ENCODE results near the gene EFCAB6. TPM values are rescaled to one million over a fixed set of nuclear protein-coding genes. Genes with fewer than 3 reads are reported as not detected.

The EFCAB6 gene
- total RNA-seq, 1 donor from 2014 or later: 8.6 TPM

DNA sequence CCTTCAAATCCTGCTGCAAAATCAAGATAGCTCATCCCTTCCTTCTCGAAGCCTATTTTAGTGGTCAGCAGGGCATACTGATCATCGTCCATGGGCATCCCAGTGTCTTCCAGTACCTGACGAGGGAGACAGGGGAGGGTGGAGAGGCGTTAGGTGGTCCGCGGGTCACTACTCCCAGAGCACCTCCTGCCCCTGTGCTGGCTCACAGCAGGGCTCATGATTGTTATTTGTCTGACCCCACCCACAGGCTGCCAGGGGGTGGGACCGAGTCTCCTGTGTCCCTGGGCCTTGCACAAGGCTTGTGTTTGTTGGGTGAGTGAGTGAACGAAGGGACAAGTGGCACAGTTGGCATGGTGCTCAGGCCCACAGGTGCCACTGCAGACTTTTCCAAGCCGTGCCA is 177.0 kb downstream of the EFCAB6 start:
- Histone ChIP-seq H3K9me3 (peaks cover 0 to 11% of the 10 kb centered on the region in 2 donors), H3K27ac (no peak overlapping the region), H3K27me3 (no peaks in the 10 kb centered on the region), H3K36me3 (no peaks in the 10 kb centered on the region), H3K4me1 (no peaks in the 10 kb centered on the region), H3K4me3 (no peak overlapping the region)
- DNase-seq (ENCODE audit: low spot score in 2 of 2): no peak
- TF ChIP-seq, protein P1, sequence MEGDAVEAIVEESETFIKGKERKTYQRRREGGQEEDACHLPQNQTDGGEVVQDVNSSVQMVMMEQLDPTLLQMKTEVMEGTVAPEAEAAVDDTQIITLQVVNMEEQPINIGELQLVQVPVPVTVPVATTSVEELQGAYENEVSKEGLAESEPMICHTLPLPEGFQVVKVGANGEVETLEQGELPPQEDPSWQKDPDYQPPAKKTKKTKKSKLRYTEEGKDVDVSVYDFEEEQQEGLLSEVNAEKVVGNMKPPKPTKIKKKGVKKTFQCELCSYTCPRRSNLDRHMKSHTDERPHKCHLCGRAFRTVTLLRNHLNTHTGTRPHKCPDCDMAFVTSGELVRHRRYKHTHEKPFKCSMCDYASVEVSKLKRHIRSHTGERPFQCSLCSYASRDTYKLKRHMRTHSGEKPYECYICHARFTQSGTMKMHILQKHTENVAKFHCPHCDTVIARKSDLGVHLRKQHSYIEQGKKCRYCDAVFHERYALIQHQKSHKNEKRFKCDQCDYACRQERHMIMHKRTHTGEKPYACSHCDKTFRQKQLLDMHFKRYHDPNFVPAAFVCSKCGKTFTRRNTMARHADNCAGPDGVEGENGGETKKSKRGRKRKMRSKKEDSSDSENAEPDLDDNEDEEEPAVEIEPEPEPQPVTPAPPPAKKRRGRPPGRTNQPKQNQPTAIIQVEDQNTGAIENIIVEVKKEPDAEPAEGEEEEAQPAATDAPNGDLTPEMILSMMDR (IDR thresholded peaks at IDR 0.05): no peak
- intact Hi-C loops (cut with DNase I): no loop called here

- peaks cover 0 to 3% of the 10 kb centered on the region in 2 donors for H3K9me3 ChIP-seq
- no peaks in the 10 kb centered on the region for H3K27me3 ChIP-seq
- H3K4me1 ChIP-seq: no peaks in the 10 kb centered on the region
- H3K27ac ChIP-seq: no peak overlapping the region
- H3K4me3 ChIP-seq: no peak overlapping the region
- no peak for DNase-seq (ENCODE audit: low spot score in 2 of 2)
- no peaks in the 10 kb centered on the region for H3K36me3 ChIP-seq
- intact Hi-C loops (cut with DNase I): no loop called here
- TF ChIP-seq, protein P1 (IDR thresholded peaks at IDR 0.05): no peak
These were observed 177.8 kb downstream of the EFCAB6 start for GRCh38 chr22:43634316-43634715.

DNA sequence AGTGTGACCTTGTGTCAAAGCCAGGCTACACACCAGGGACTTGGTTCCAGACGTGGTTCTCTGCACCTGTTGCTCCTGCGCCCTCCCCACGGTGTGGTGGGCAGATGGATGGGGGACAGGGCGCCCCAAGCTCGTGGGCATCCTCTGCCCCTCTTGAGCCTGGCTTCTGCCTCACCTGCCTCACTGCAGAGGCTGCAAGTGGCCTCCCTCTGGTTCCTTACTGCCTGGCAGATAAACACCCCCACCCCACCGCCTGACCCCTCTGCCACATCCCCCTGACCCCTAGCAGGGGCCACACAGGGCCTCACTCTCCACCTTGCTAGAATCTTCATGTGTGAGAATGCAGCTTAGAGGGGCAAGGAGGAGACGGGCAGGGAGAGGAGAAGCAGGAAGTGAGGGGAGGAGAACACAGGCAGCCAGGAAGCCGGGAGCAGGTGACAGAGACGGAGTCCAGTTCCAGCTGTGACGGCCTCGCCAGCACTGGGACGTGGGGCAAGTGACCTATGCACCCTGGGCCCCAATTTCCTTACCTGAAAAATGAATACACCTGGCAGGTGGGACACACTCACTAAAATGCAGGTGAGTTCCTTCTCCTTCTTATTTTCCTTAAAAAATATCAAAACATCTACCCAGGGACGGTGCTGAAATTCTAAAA is 178.3 kb downstream of the EFCAB6 start:
- intact Hi-C loops (cut with DNase I): no loop called here
- no peak overlapping the region for H3K4me3 ChIP-seq
- H3K36me3 ChIP-seq: no peaks in the 10 kb centered on the region
- no peak for DNase-seq (ENCODE audit: low spot score in 2 of 2)
- H3K4me1 ChIP-seq: no peaks in the 10 kb centered on the region
- TF ChIP-seq, protein P1 (IDR thresholded peaks at IDR 0.05): no peak
- no peaks in the 10 kb centered on the region for H3K9me3 ChIP-seq
- H3K27ac ChIP-seq: no peak overlapping the region
- no peaks in the 10 kb centered on the region for H3K27me3 ChIP-seq

DNA sequence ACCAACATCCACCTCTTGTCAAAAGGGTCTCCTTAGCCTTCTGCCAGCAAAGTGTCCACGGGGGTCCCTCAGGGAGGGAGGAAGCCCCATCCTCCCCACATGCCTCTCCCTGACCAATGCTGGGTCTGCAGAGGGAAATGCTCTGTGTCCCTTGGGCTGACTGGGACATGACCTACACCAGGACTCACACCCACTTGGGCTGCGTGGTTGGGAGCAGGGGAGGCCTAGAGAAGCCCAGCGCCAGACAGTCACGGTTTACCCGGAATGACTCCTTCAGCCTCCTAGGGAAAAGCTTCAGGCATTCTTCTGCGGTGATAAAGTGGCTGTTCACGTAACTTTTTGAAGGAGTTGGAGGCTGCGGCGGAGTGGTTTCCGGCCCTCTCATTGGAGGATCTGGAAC is 180.3 kb downstream of the EFCAB6 start:
- Histone ChIP-seq H3K4me3 (no peak overlapping the region), H3K27me3 (no peaks in the 10 kb centered on the region), H3K36me3 (no peaks in the 10 kb centered on the region), H3K27ac (no peak overlapping the region), H3K9me3 (no peaks in the 10 kb centered on the region), H3K4me1 (no peaks in the 10 kb centered on the region)
- DNase-seq (ENCODE audit: low spot score in 2 of 2): no peak
- intact Hi-C loops (cut with DNase I): no loop called here
- TF ChIP-seq, protein P1 (IDR thresholded peaks at IDR 0.05): no peak

DNA sequence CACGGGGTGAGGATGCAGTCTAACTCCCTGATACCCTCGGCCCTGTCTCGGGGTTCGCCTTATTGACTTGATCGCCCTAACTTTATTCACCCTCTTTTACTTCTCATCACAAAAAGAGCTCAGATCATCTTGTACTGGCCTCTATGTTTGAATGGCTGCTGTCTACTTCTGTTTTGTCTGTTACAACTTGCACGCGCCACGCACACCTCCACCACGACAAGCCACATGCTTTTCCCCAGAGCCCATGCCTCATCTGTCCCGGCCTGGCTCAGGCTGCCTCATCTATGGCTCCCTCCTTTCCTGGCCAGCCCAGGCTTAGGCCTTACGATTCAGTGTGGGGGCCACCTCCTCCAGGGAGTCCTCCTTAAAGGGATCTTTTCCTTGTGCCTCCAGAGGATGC is 180.9 kb downstream of the EFCAB6 start:
- Histone ChIP-seq H3K36me3 (no peaks in the 10 kb centered on the region), H3K27ac (no peak overlapping the region), H3K4me1 (no peaks in the 10 kb centered on the region), H3K4me3 (no peak overlapping the region), H3K27me3 (no peaks in the 10 kb centered on the region), H3K9me3 (no peaks in the 10 kb centered on the region)
- TF ChIP-seq, protein P1 (IDR thresholded peaks at IDR 0.05): no peak
- intact Hi-C loops (cut with DNase I): no loop called here
- no peak for DNase-seq (ENCODE audit: low spot score in 2 of 2)

DNA sequence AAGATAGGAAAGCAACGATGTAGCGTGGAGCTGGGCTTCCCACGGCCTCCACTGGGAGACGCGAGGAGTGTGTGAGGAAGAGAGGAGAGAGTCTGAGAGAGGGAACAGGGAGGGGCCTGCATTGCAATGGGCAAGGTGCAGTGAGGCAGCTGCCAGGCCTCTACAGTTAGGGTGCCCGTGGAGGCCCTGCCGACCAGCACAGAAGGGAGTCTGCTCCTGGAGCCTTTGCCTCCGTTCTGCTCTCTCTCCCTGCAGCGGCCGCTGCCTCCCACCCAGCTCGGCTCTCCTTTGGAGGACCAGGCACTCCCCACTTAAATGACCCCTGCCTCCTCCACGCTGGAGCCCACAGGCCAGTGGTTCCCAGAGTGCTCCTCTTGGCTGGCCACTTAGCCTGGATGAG is 181.7 kb downstream of the EFCAB6 start:
- Histone ChIP-seq H3K27me3 (no peaks in the 10 kb centered on the region), H3K36me3 (no peaks in the 10 kb centered on the region), H3K9me3 (no peaks in the 10 kb centered on the region), H3K4me1 (no peaks in the 10 kb centered on the region), H3K4me3 (no peak overlapping the region), H3K27ac (no peak overlapping the region)
- DNase-seq (ENCODE audit: low spot score in 2 of 2): no peak
- intact Hi-C loops (cut with DNase I): no loop called here
- TF ChIP-seq, protein P1 (IDR thresholded peaks at IDR 0.05): no peak
